SK-N-SH (cell line): Measurements from ENCODE around the gene CCDC69. TPM values are rescaled to one million over a fixed set of nuclear protein-coding genes. Genes with fewer than 3 reads are reported as not detected.

Experiments used
- CTCF ChIA-PET: fragments of 300-600, 350-600 bp; formaldehyde crosslinking; extraction: SDS; loops from one replicate; lab custom pipeline; 2021; lab: Yijun Ruan, JAX
- POLR2A ChIA-PET: fragments of 350-600 bp; sonication (Branson Sonifier 250); formaldehyde crosslinking; extraction: SDS; loops from one replicate; lab custom pipeline; 2020; ENCODE audit warnings: antibody characterized with exemption, inconsistent platforms; lab: Yijun Ruan, JAX
- DNase-seq: peaks from one replicate; pipeline ENCODE4 v3.0.0; 2012
- H2AFZ ChIP-seq: fragments of 200-600 bp; sonication (generic); 2 replicates; pipeline ENCODE4 v1.8.1; 2016; ENCODE audit warnings: antibody characterized with exemption, mild to moderate bottlenecking, low read depth
- H3F3A ChIP-seq: fragments of 200-600 bp; sonication (generic); replicated peaks from 2 replicates; pipeline ENCODE3; 2016; ENCODE audit warnings: antibody characterized with exemption, mild to moderate bottlenecking; ENCODE audit not compliant: insufficient read depth
- H3K27ac ChIP-seq, 2 experiments: fragments of 200-500 bp in 1 of 2; fragments of 200-600 bp in 1 of 2; sonication (Bioruptor generic) in 1 of 2; sonication (generic), shearing (Covaris generic) in 1 of 2; 2 replicates each; pipeline versions ENCODE4 v1.5.1 to v1.6.1; 2014 to 2016; ENCODE audit warnings: low read depth in 2 of 2, inconsistent platforms in 1 of 2, low read length in 1 of 2, mild to moderate bottlenecking in 1 of 2, mixed read lengths in 1 of 2
- H3K27me3 ChIP-seq: fragments of 200-600 bp; sonication (generic), shearing (Covaris generic); 2 replicates; pipeline ENCODE4 v1.6.1; 2016; ENCODE audit warnings: mixed run types; ENCODE audit not compliant: insufficient read depth
- H3K36me3 ChIP-seq, 2 experiments: fragments of 200-500 bp in 1 of 2; fragments of 200-600 bp in 1 of 2; sonication (Bioruptor generic) in 1 of 2; sonication (generic) in 1 of 2; replicated peaks in 1 of 2; 2 replicates each; pipeline versions ENCODE3 to v1.5.1; 2014 to 2016; ENCODE audit warnings: low read length in 1 of 2, mild to moderate bottlenecking in 1 of 2; ENCODE audit not compliant: insufficient read depth in 2 of 2, control insufficient read depth in 1 of 2
- H3K4me1 ChIP-seq, 2 experiments: fragments of 200-500 bp in 1 of 2; fragments of 200-600 bp in 1 of 2; sonication (Bioruptor generic) in 1 of 2; sonication (generic), shearing (Covaris generic) in 1 of 2; 2 replicates each; pipeline versions ENCODE4 v1.5.1 to v1.6.1; 2014 to 2016; ENCODE audit warnings: low read depth in 1 of 2, low read length in 1 of 2, mixed run types in 1 of 2; ENCODE audit not compliant: insufficient read depth in 2 of 2, control insufficient read depth in 1 of 2
- H3K4me2 ChIP-seq: fragments of 200-600 bp; sonication (generic), shearing (Covaris generic); 2 replicates; pipeline ENCODE4 v1.6.1; 2017; ENCODE audit warnings: mixed run types
- H3K4me3 ChIP-seq, 2 experiments: fragments of 200-500 bp in 1 of 2; fragments of 200-600 bp in 1 of 2; sonication (Bioruptor generic) in 1 of 2; sonication (generic), shearing (Covaris generic) in 1 of 2; 2 replicates each; pipeline versions ENCODE4 v1.5.1 to v1.8.1; 2014 to 2016; ENCODE audit warnings: low read depth in 2 of 2, inconsistent platforms in 1 of 2, low read length in 1 of 2, mild to moderate bottlenecking in 1 of 2, mixed read lengths in 1 of 2, moderate library complexity in 1 of 2
- H3K79me2 ChIP-seq: fragments of 200-600 bp; sonication (generic); 2 replicates; pipeline ENCODE4 v1.8.1; 2017; ENCODE audit warnings: mild to moderate bottlenecking; ENCODE audit not compliant: insufficient read depth
- H3K9ac ChIP-seq: fragments of 200-600 bp; sonication (generic); 2 replicates; pipeline ENCODE4 v1.6.1; 2017; ENCODE audit warnings: mixed run types
- H3K9me2 ChIP-seq: fragments of 200-600 bp; sonication (generic); 2 replicates; pipeline ENCODE4 v1.6.1; 2017; ENCODE audit warnings: mixed run types
- H3K9me3 ChIP-seq: fragments of 200-600 bp; sonication (generic); 2 replicates; pipeline ENCODE4 v1.6.1; 2017; ENCODE audit warnings: mixed run types, mild to moderate bottlenecking, moderate library complexity
- H4K20me1 ChIP-seq: fragments of 200-600 bp; sonication (generic); 2 replicates; pipeline ENCODE4 v1.6.1; 2017; ENCODE audit warnings: mild to moderate bottlenecking, mixed run types; ENCODE audit not compliant: insufficient read depth
- FOSL2 ChIP-seq: IDR thresholded peaks from 2 replicates; pipeline ENCODE4 v1.4.0; 2012; ENCODE audit warnings: low read depth, mild to moderate bottlenecking, moderate library complexity, borderline replicate concordance
- GABPA ChIP-seq: IDR thresholded peaks from 2 replicates; pipeline ENCODE4 v1.4.0; 2012; ENCODE audit warnings: low read depth, mild to moderate bottlenecking
- GATA2 ChIP-seq: sonication (generic); formaldehyde crosslinking; IDR thresholded peaks from 2 replicates; pipeline ENCODE4 v1.5.0; 2020; ENCODE audit warnings: mild to moderate bottlenecking, missing genetic modification reagents
- JUND ChIP-seq: IDR thresholded peaks from 2 replicates; pipeline ENCODE4 v1.4.0; 2012
- MXI1 ChIP-seq: IDR thresholded peaks from 2 replicates; pipeline ENCODE4 v1.6.1; 2012; ENCODE audit warnings: mild to moderate bottlenecking, low read depth, low read length, improper control_type of control experiment
- NFIC ChIP-seq: IDR thresholded peaks from 2 replicates; pipeline ENCODE4 v1.4.0; 2012; ENCODE audit warnings: borderline replicate concordance
- PBX3 ChIP-seq: IDR thresholded peaks from 2 replicates; pipeline ENCODE4; 2012
- POLR2AphosphoS5 ChIP-seq: IDR thresholded peaks from 2 replicates; pipeline ENCODE4 v1.6.1; 2012; ENCODE audit warnings: low read depth, low read length
- RXRA ChIP-seq: IDR thresholded peaks from 2 replicates; pipeline ENCODE4 v1.4.0; 2012; ENCODE audit warnings: low read depth, mild to moderate bottlenecking, borderline replicate concordance
- YY1 ChIP-seq: IDR thresholded peaks from 2 replicates; pipeline ENCODE4 v1.4.0; 2012; ENCODE audit warnings: low read depth, mild to moderate bottlenecking
- ZBTB33 ChIP-seq: IDR thresholded peaks from 2 replicates; pipeline ENCODE4 v1.4.0; 2012; ENCODE audit warnings: low read depth, borderline replicate concordance
- WGBS: methylation state at CpG from one replicate; pipeline ENCODE4 v1.1.6; 2017; ENCODE audit warnings: low lambda C conversion rate; 5-methylcytosine and 5-hydroxymethylcytosine counted together
- polyA plus RNA-seq, 3 experiments: library from polyadenylated mRNA; depleted of rRNA; stranded (reverse); fragments of >200 nt; gene quantifications; 2 replicates each; pipeline ENCODE4 v1.2.3, GENCODE V29; 2012

The CCDC69 gene
- polyA plus RNA-seq, 1 of the 3 experiments (the other 2 are of a cell fraction): 0.38 TPM

GRCh38 chr5:151258201-151258611 is 34.3 kb upstream of the CCDC69 start:
- no peak overlapping the region for H3K4me2 ChIP-seq
- no peaks in the 10 kb centered on the region for H3K79me2 ChIP-seq
- WGBS: 92% methylated on average over 7 of the region's 7 CpGs
- H3K27me3 ChIP-seq: no peaks in the 10 kb centered on the region
- H3K27ac ChIP-seq: no peak overlapping the region
- no peak for DNase-seq
- TF ChIP-seq MXI1 (no peak), FOSL2 (no peak)
- TF ChIP-seq, all 33 proteins: peak for 0
- Histone ChIP-seq H3K4me3 (no peak overlapping the region), H4K20me1 (no peaks in the 10 kb centered on the region), H3K9me3 (no peaks in the 10 kb centered on the region), H3K9me2 (no peaks in the 10 kb centered on the region), H3F3A (no peaks in the 10 kb centered on the region), H3K4me1 (peaks cover 0 to 5% of the 10 kb centered on the region in 2 experiments; a peak in 1 of 4 replicates), H3K36me3 (no peaks in the 10 kb centered on the region), H2AFZ (no peak overlapping the region), H3K9ac (no peak overlapping the region)
- POLR2A ChIA-PET: no interaction called here
- CTCF ChIA-PET: no interaction called here

- H2AFZ ChIP-seq: no peak overlapping the region
- POLR2A ChIA-PET: no interaction called here
- H3K9me3 ChIP-seq: no peaks in the 10 kb centered on the region
- H3F3A ChIP-seq: no peaks in the 10 kb centered on the region
- no peaks in the 10 kb centered on the region for H3K36me3 ChIP-seq
- no peak overlapping the region for H3K4me2 ChIP-seq
- no peaks in the 10 kb centered on the region for H3K9me2 ChIP-seq
- TF ChIP-seq POLR2AphosphoS5 (no peak), MXI1 (no peak), NFIC (no peak), FOSL2 (no peak), YY1 (no peak), PBX3 (no peak), RXRA (no peak), GABPA (no peak), GATA2 (no peak), JUND (no peak), ZBTB33 (no peak)
- TF ChIP-seq, all 33 proteins: peak for 0
- H3K27me3 ChIP-seq: no peaks in the 10 kb centered on the region
- 84% methylated on average over 5 of the region's 5 CpGs for whole genome bisulfite sequencing
- H4K20me1 ChIP-seq: no peaks in the 10 kb centered on the region
- no peak overlapping the region for H3K4me3 ChIP-seq
- no peak for DNase-seq
- H3K4me1 ChIP-seq: peaks cover 0 to 5% of the 10 kb centered on the region in 2 experiments; a peak in 1 of 4 replicates
- H3K79me2 ChIP-seq: no peaks in the 10 kb centered on the region
- CTCF ChIA-PET: interaction anchor here (1.4 kb wide), 1 partner anchor 19 kb away, joined by 5 read pairs; no protein-coding TSS in a partner anchor
- H3K9ac ChIP-seq: no peak overlapping the region
- H3K27ac ChIP-seq: no peak overlapping the region
Observed at GRCh38 chr5:151257731-151258181, 33.9 kb upstream of the CCDC69 start.
